Measurements from ENCODE around the gene NRXN3. TPM values are rescaled to one million over a fixed set of nuclear protein-coding genes. Genes with fewer than 3 reads are reported as not detected.

The NRXN3 gene
- total RNA-seq, 1 donor = under 0.01 TPM

DNA sequence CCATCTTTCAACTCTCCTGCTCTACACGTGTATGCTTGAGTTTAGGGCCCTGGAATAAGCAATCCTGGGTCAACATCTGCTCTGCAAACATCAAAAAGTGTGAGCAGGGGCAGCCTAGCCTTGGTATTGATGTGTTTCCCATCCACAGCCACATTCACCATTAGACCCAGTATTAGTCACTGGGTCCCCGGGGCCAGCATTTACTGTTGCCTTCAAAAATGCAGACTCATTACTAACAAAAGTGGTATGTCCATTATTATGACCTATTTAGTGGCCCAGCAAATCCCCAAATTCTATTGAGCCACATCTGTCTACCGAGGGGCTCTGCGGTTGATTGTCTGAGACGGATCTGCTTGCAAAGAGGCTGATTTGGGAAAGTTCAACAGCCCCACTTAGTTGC is 1379.3 kb downstream of the NRXN3 start:
- Histone ChIP-seq H3K9me3 (ENCODE audit: low read depth, low read length) (no peaks in the 10 kb centered on the region), H3K4me1 (ENCODE audit: insufficient read depth, low read length) (no peaks in the 10 kb centered on the region), H3K27me3 (ENCODE audit: insufficient read depth, low read length) (no peaks in the 10 kb centered on the region), H3K4me3 (ENCODE audit: low read length) (no peak overlapping the region)

DNA sequence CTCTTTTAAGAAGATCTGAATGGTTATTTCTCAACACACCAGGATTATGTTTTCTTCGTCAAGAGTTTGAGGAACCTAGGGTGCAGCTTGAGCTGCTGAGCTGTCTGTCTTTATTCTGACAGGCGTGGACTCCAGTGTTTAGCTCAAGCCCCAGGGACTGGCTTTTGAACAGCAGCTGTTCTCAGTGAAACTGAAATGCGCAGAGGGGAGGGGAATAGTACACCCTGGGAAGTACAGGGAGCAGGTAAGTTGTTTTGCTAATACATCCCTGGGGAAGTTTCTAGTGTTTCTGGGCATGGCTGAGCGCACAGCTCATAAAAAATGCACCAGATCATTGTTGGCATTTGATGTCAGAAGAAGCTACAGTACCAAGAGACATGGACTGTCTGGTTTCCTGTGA is 1381.3 kb downstream of the NRXN3 start:
- no peaks in the 10 kb centered on the region for H3K27me3 ChIP-seq (ENCODE audit: insufficient read depth, low read length)
- no peaks in the 10 kb centered on the region for H3K9me3 ChIP-seq (ENCODE audit: low read depth, low read length)
- no peaks in the 10 kb centered on the region for H3K4me1 ChIP-seq (ENCODE audit: insufficient read depth, low read length)
- H3K4me3 ChIP-seq (ENCODE audit: low read length) = no peak overlapping the region

GRCh38 chr14:79552778-79553177 is 1382.6 kb downstream of the NRXN3 start:
- Histone ChIP-seq H3K9me3 (ENCODE audit: low read depth, low read length) (no peaks in the 10 kb centered on the region), H3K4me3 (ENCODE audit: low read length) (no peak overlapping the region), H3K27me3 (ENCODE audit: insufficient read depth, low read length) (no peaks in the 10 kb centered on the region), H3K4me1 (ENCODE audit: insufficient read depth, low read length) (no peaks in the 10 kb centered on the region)

DNA sequence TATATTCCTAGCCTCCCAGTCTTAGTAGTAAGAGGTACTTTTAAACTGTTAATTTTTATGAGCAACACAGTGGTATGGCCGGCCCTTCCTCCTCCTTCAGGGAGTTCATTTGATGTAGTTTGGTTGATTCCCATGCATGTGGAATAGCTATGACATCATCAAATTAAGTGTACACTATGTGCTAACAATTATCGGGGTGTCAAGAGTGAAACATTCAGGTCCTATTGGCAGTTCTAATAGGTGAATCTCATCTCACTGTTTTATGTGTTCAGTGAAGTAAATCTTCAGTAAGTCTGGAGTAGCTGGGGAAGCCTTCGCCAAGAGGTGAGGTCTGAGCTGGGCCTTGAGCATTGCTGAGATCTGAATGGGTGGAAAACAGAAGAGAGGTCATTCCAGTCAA is 1384.6 kb downstream of the NRXN3 start:
- no peaks in the 10 kb centered on the region for H3K9me3 ChIP-seq (ENCODE audit: low read depth, low read length)
- no peak overlapping the region for H3K4me3 ChIP-seq (ENCODE audit: low read length)
- no peaks in the 10 kb centered on the region for H3K27me3 ChIP-seq (ENCODE audit: insufficient read depth, low read length)
- H3K4me1 ChIP-seq (ENCODE audit: insufficient read depth, low read length) = no peaks in the 10 kb centered on the region

- Histone ChIP-seq H3K4me3 (ENCODE audit: low read length) (no peak overlapping the region), H3K27me3 (ENCODE audit: insufficient read depth, low read length) (no peaks in the 10 kb centered on the region), H3K4me1 (ENCODE audit: insufficient read depth, low read length) (no peaks in the 10 kb centered on the region), H3K9me3 (ENCODE audit: low read depth, low read length) (no peaks in the 10 kb centered on the region)
Observed at GRCh38 chr14:79555429-79555828, 1385.3 kb downstream of the NRXN3 start.

- no peaks in the 10 kb centered on the region for H3K4me1 ChIP-seq (ENCODE audit: insufficient read depth, low read length)
- no peaks in the 10 kb centered on the region for H3K27me3 ChIP-seq (ENCODE audit: insufficient read depth, low read length)
Observed at GRCh38 chr14:79557309-79557708, 1387.1 kb downstream of the NRXN3 start.

DNA sequence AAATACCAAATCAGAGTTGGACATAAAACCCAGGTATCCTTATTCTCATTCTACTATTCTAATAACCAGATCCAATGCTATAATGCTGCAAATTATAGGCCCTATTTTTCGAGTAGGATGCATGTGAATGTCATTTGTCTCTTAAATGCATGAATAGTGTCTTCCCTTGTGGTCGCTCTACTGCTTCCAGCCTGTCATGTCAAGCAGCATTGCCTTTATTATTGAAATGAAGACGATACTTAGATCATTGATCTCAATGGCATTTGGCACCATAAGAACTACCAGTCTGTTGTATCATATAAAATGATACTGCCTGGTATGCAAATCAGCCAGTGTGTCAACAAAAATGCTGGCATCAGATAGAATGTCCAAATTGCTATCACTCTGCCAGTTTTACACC is 1392.0 kb downstream of the NRXN3 start:
- Histone ChIP-seq H3K4me3 (ENCODE audit: low read length) (no peak overlapping the region), H3K27me3 (ENCODE audit: insufficient read depth, low read length) (no peaks in the 10 kb centered on the region), H3K9me3 (ENCODE audit: low read depth, low read length) (no peaks in the 10 kb centered on the region)

More at GRCh38 chr14:79557309-79557708, 1387.1 kb downstream of the NRXN3 start:
- H3K9me3 ChIP-seq (ENCODE audit: low read depth, low read length) = no peaks in the 10 kb centered on the region
- H3K4me3 ChIP-seq (ENCODE audit: low read length) = no peak overlapping the region

GRCh38 chr14:79564371-79564770 is 1394.2 kb downstream of the NRXN3 start:
- Histone ChIP-seq H3K9me3 (ENCODE audit: low read depth, low read length) (no peaks in the 10 kb centered on the region), H3K4me3 (ENCODE audit: low read length) (no peak overlapping the region), H3K27me3 (ENCODE audit: insufficient read depth, low read length) (no peaks in the 10 kb centered on the region), H3K4me1 (ENCODE audit: insufficient read depth, low read length) (no peaks in the 10 kb centered on the region)

More for the DNA sequence above, 1392.0 kb downstream of the NRXN3 start:
- no peaks in the 10 kb centered on the region for H3K4me1 ChIP-seq (ENCODE audit: insufficient read depth, low read length)

- H3K9me3 ChIP-seq (ENCODE audit: low read depth, low read length) = no peaks in the 10 kb centered on the region
- H3K4me3 ChIP-seq (ENCODE audit: low read length) = no peak overlapping the region
- H3K27me3 ChIP-seq (ENCODE audit: insufficient read depth, low read length) = no peaks in the 10 kb centered on the region
- H3K4me1 ChIP-seq (ENCODE audit: insufficient read depth, low read length) = no peaks in the 10 kb centered on the region
Observed at GRCh38 chr14:79567306-79567705, 1397.1 kb downstream of the NRXN3 start.

- Histone ChIP-seq H3K27me3 (ENCODE audit: insufficient read depth, low read length) (no peaks in the 10 kb centered on the region), H3K4me3 (ENCODE audit: low read length) (no peak overlapping the region), H3K9me3 (ENCODE audit: low read depth, low read length) (no peaks in the 10 kb centered on the region), H3K4me1 (ENCODE audit: insufficient read depth, low read length) (no peaks in the 10 kb centered on the region)
Observed at GRCh38 chr14:79568594-79568993, 1398.4 kb downstream of the NRXN3 start.

DNA sequence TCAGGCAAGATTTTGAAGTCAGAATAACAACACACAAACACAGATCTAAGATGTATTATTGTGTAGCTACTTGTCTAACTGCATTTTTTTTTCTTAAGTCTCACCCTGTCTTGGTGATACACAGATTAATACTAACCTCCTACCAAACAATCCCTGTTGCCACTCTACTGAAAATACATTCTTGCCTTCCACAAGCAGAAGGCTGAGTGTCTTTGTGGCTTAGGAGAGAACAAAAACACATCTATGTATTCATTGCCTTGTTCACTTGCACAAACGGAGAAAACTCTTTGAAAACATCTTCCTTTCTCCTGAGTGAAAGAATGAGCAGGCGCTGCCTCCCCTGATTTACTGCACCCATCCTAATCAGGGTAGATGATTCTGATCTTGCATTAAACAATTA is 1398.9 kb downstream of the NRXN3 start:
- no peaks in the 10 kb centered on the region for H3K4me1 ChIP-seq (ENCODE audit: insufficient read depth, low read length)
- H3K27me3 ChIP-seq (ENCODE audit: insufficient read depth, low read length) = no peaks in the 10 kb centered on the region
- no peaks in the 10 kb centered on the region for H3K9me3 ChIP-seq (ENCODE audit: low read depth, low read length)
- H3K4me3 ChIP-seq (ENCODE audit: low read length) = no peak overlapping the region

DNA sequence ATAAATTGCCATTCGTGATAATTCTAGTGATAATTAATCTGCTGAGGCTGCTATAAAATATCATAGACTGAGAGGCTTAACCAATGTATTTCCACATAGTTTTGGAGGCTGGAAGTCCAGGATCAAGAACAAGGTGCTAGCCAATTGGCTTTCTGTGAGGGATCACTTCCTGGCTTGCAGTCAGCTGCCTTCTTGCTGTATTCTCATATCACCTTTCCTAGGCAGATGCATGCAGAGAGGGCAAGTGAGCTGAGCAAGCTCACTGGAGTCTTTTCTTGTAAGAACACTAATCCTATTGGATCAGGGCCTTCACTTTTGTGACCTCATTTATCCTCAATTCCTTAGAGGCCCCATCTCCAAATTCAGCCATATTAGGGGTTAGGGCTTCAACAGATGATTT is 1400.5 kb downstream of the NRXN3 start:
- H3K9me3 ChIP-seq (ENCODE audit: low read depth, low read length) = no peaks in the 10 kb centered on the region
- H3K4me1 ChIP-seq (ENCODE audit: insufficient read depth, low read length) = no peaks in the 10 kb centered on the region
- H3K27me3 ChIP-seq (ENCODE audit: insufficient read depth, low read length) = no peaks in the 10 kb centered on the region
- no peak overlapping the region for H3K4me3 ChIP-seq (ENCODE audit: low read length)

DNA sequence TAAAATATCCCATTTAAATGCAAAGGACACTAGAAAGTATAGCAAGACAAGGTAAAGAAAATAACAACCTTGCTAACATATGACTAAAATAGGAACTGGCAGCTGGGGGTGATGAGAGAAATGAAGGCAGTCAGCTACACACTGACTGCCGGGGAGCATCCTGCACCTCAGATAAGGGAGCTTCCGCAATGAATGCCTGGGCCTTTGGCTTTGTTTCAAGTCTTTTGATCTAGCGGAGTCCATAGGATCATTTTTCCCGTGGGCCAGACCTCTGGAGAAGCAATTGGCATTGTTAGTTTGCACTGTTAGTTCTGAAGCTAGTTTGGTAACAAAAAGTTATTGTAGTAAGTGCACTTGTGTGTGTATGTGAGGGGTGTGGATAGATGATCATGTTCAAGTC is 1401.2 kb downstream of the NRXN3 start:
- H3K9me3 ChIP-seq (ENCODE audit: low read depth, low read length) = no peaks in the 10 kb centered on the region
- H3K4me3 ChIP-seq (ENCODE audit: low read length) = no peak overlapping the region
- no peaks in the 10 kb centered on the region for H3K27me3 ChIP-seq (ENCODE audit: insufficient read depth, low read length)
- H3K4me1 ChIP-seq (ENCODE audit: insufficient read depth, low read length) = no peaks in the 10 kb centered on the region

DNA sequence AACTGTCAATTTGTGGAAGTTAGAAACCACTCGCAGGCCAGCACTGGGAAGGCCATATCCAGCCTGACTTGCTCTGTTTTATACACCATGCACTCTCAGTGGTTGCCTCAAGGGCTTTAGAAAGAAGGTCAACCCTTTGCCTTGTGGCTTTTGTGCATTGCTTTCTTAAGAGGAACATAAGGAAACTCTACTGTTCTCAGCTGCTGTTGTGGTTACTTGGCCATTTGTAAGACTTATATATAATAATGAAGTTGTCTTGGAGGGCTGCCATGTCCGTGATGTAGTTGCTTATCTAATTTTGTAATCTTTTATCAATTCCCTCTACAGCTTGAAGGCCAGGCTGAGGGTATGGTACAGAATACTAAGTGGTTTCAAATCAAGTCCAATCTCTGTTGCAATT is 1403.3 kb downstream of the NRXN3 start:
- H3K27me3 ChIP-seq (ENCODE audit: insufficient read depth, low read length) = no peaks in the 10 kb centered on the region
- no peaks in the 10 kb centered on the region for H3K4me1 ChIP-seq (ENCODE audit: insufficient read depth, low read length)

DNA sequence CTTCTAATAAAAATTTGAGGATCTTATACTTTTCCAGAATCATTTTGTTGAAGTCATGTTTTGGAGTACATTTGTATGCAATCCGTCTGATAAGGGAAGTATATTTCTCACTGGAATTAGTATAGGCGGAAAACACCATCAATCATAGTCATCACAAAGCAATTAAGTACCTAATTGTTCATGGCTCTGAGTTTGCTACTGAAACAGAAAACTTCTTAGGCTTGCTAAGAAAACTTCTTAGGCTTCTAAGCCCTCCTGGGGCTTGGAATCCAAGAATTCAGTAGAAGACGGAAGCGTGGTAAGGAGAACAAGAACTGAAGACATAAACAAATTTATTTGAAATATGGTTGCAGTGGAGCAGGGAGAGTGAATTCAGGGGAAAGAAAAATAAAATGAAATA is 1404.9 kb downstream of the NRXN3 start:
- Histone ChIP-seq H3K9me3 (ENCODE audit: low read depth, low read length) (no peaks in the 10 kb centered on the region), H3K4me3 (ENCODE audit: low read length) (no peak overlapping the region), H3K4me1 (ENCODE audit: insufficient read depth, low read length) (no peaks in the 10 kb centered on the region), H3K27me3 (ENCODE audit: insufficient read depth, low read length) (no peaks in the 10 kb centered on the region)

More for the DNA sequence above, 1403.3 kb downstream of the NRXN3 start:
- H3K9me3 ChIP-seq (ENCODE audit: low read depth, low read length) = no peaks in the 10 kb centered on the region
- no peak overlapping the region for H3K4me3 ChIP-seq (ENCODE audit: low read length)

GRCh38 chr14:79576424-79576823 is 1406.3 kb downstream of the NRXN3 start:
- Histone ChIP-seq H3K4me3 (ENCODE audit: low read length) (no peak overlapping the region), H3K27me3 (ENCODE audit: insufficient read depth, low read length) (no peaks in the 10 kb centered on the region), H3K9me3 (ENCODE audit: low read depth, low read length) (no peaks in the 10 kb centered on the region), H3K4me1 (ENCODE audit: insufficient read depth, low read length) (no peaks in the 10 kb centered on the region)

DNA sequence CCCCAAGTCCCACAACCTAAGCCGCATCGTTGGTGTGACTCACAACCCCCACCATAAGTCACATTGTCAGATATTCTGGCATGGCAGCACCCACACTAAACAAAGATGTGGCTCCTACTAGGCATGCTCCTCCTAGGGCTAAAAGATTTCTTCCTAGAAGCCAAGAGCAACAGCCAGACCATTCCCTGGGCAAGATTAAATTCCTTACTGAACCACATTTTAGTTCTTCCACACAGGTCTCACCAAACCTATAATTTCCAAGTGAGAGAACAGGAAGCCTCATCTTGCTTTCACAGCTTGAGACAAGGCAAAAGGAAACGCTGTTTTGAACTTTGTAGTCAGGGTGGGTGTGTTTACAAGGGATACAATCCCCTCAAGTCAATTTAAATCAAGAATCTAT is 1408.3 kb downstream of the NRXN3 start:
- Histone ChIP-seq H3K4me1 (ENCODE audit: insufficient read depth, low read length) (no peaks in the 10 kb centered on the region), H3K4me3 (ENCODE audit: low read length) (no peak overlapping the region), H3K9me3 (ENCODE audit: low read depth, low read length) (no peaks in the 10 kb centered on the region), H3K27me3 (ENCODE audit: insufficient read depth, low read length) (no peaks in the 10 kb centered on the region)
